IMR-90 (cell line): ENCODE measurements around the gene DCAF6. TPM values are rescaled to one million over a fixed set of nuclear protein-coding genes. Genes with fewer than 3 reads are reported as not detected.

Experiments
- ATAC-seq: fragments of 200-7000 bp; cut with Tn5 transposase; 2 replicates; pipeline ENCODE4 v1.9.1; 2020; ENCODE audit warnings: low read depth, mild to moderate bottlenecking, moderate library complexity
- BruUV-seq: library from RNA; stranded (reverse); fragments of 400-500 nt; replicated peaks from 2 replicates; lab custom pipeline; 2021; lab: Mats Ljungman, UMichigan
- CTCF ChIA-PET: fragments of 300-600 bp; formaldehyde crosslinking; extraction: SDS; loops from one replicate; lab custom pipeline; 2021; ENCODE audit warnings: antibody characterized with exemption; lab: Yijun Ruan, JAX
- POLR2A ChIA-PET: fragments of 300-600 bp; sonication (Branson Sonifier 250); formaldehyde crosslinking; loops from one replicate; lab custom pipeline; 2022; ENCODE audit warnings: antibody characterized with exemption; ENCODE audit not compliant: unreplicated experiment; lab: Charles Lee
- DNase-seq: peaks from one replicate; pipeline ENCODE4 v3.0.0; 2013
- H2AFZ ChIP-seq: replicated peaks from 2 replicates; pipeline ENCODE3; 2013; ENCODE audit warnings: low read length, mild to moderate bottlenecking; ENCODE audit not compliant: poor library complexity
- H2AK5ac ChIP-seq: 2 replicates; pipeline ENCODE4 v1.6.1; 2013; ENCODE audit warnings: low read depth, low read length, inconsistent platforms
- H2AK9ac ChIP-seq: replicated peaks from 2 replicates; pipeline ENCODE3; 2013; ENCODE audit warnings: mild to moderate bottlenecking, low read depth, low read length, moderate library complexity; ENCODE audit not compliant: poor library complexity
- H2BK120ac ChIP-seq: 2 replicates; pipeline ENCODE4 v1.6.1; 2013; ENCODE audit warnings: low read depth, low read length, inconsistent platforms
- H2BK15ac ChIP-seq: 3 replicates; pipeline ENCODE4 v1.6.1; 2013; ENCODE audit warnings: low read depth, low read length, inconsistent platforms
- H2BK20ac ChIP-seq: 2 replicates; pipeline ENCODE4 v1.6.1; 2013; ENCODE audit warnings: low read depth, mild to moderate bottlenecking, inconsistent platforms, low read length, moderate library complexity
- H2BK5ac ChIP-seq: 2 replicates; pipeline ENCODE4 v1.6.1; 2013; ENCODE audit warnings: mild to moderate bottlenecking, low read depth, low read length, inconsistent platforms; ENCODE audit not compliant: poor library complexity, severe bottlenecking
- H3K14ac ChIP-seq: replicated peaks from 2 replicates; pipeline ENCODE4 v1.6.1; 2013; ENCODE audit warnings: low read depth, low read length, inconsistent platforms
- H3K18ac ChIP-seq: 2 replicates; pipeline ENCODE4 v1.6.1; 2013; ENCODE audit warnings: low read depth, low read length, control low read depth
- H3K23ac ChIP-seq: 2 replicates; pipeline ENCODE4 v1.6.1; 2013; ENCODE audit warnings: low read depth, low read length, inconsistent platforms
- H3K27ac ChIP-seq: 2 replicates; pipeline ENCODE4 v1.5.1; 2013; ENCODE audit warnings: mild to moderate bottlenecking, control low read depth, low read length; ENCODE audit not compliant: insufficient read depth
- H3K27me3 ChIP-seq: 2 replicates; pipeline ENCODE4 v1.6.1; 2013; ENCODE audit warnings: low read length; ENCODE audit not compliant: control insufficient read depth, insufficient read depth
- H3K36me3 ChIP-seq: 2 replicates; pipeline ENCODE4 v1.6.1; 2013; ENCODE audit warnings: low read length, mixed read lengths; ENCODE audit not compliant: control insufficient read depth, insufficient read depth
- H3K4ac ChIP-seq: 2 replicates; pipeline ENCODE4 v1.6.1; 2013; ENCODE audit warnings: low read depth, low read length, inconsistent platforms
- H3K4me1 ChIP-seq: 2 replicates; pipeline ENCODE4 v1.6.1; 2013; ENCODE audit warnings: low read length, mixed read lengths; ENCODE audit not compliant: control insufficient read depth, insufficient read depth
- H3K4me2 ChIP-seq: 2 replicates; pipeline ENCODE4 v1.6.1; 2013; ENCODE audit warnings: low read depth, mild to moderate bottlenecking, control low read depth, low read length, moderate library complexity
- H3K4me3 ChIP-seq: 2 replicates; pipeline ENCODE4 v1.5.1; 2013; ENCODE audit warnings: low read depth, mild to moderate bottlenecking, control low read depth, low read length, moderate library complexity; ENCODE audit not compliant: insufficient read depth
- H3K56ac ChIP-seq: 2 replicates; pipeline ENCODE4 v1.6.1; 2013; ENCODE audit warnings: low read length, inconsistent platforms; ENCODE audit not compliant: insufficient read depth; ENCODE audit errors: extremely low read depth
- H3K79me1 ChIP-seq, 2 experiments: 2 replicates each; pipeline ENCODE4 v1.6.1; 2013; ENCODE audit warnings: low read length in 2 of 2, inconsistent platforms in 1 of 2, low read depth in 1 of 2
- H3K9ac ChIP-seq: 2 replicates; pipeline ENCODE4 v1.6.1; 2013; ENCODE audit warnings: low read depth, low read length, control low read depth
- H3K9me1 ChIP-seq: 2 replicates; pipeline ENCODE4 v1.6.1; 2013; ENCODE audit warnings: low read length, inconsistent platforms; ENCODE audit not compliant: insufficient read depth
- H3K9me3 ChIP-seq: 2 replicates; pipeline ENCODE4 v1.6.1; 2013; ENCODE audit warnings: low read length; ENCODE audit not compliant: control insufficient read depth, insufficient read depth
- H4K20me1 ChIP-seq: 2 replicates; pipeline ENCODE4 v1.6.1; 2013; ENCODE audit warnings: low read length, inconsistent platforms; ENCODE audit not compliant: insufficient read depth
- H4K5ac ChIP-seq: 2 replicates; pipeline ENCODE4 v1.6.1; 2013; ENCODE audit warnings: mild to moderate bottlenecking, low read depth, low read length, control low read depth
- H4K8ac ChIP-seq, 2 experiments: 2 replicates each; pipeline ENCODE4 v1.6.1; 2013; ENCODE audit warnings: low read depth in 2 of 2, low read length in 2 of 2, control low read depth in 1 of 2, inconsistent platforms in 1 of 2
- H4K91ac ChIP-seq: 2 replicates; pipeline ENCODE4 v1.6.1; 2013; ENCODE audit warnings: low read depth, low read length, inconsistent platforms; ENCODE audit not compliant: insufficient read depth
- BHLHE40 ChIP-seq: fragments of 150-350 bp; IDR thresholded peaks from 2 replicates; pipeline ENCODE4 v1.6.1; 2016; ENCODE audit warnings: mild to moderate bottlenecking, low read depth, low read length
- MAFK ChIP-seq: IDR thresholded peaks from 2 replicates; pipeline ENCODE4 v1.6.1; 2012; ENCODE audit warnings: low read depth, low read length, improper control_type of control experiment
- MAZ ChIP-seq: IDR thresholded peaks from 2 replicates; pipeline ENCODE4 v1.6.1; 2012; ENCODE audit warnings: low read depth, mild to moderate bottlenecking, low read length, improper control_type of control experiment, moderate library complexity, borderline replicate concordance
- SMC3 ChIP-seq: fragments of 150-350 bp; IDR thresholded peaks from 2 replicates; pipeline ENCODE4 v1.6.1; 2016; ENCODE audit warnings: low read depth, mild to moderate bottlenecking, antibody characterized with exemption, low read length, moderate library complexity
- WGBS, 2 experiments: methylation state at CpG; one replicate each; pipeline versions ENCODE4 v1.1.5 to v1.1.7; 2013; ENCODE audit warnings: missing lambda C conversion rate in 2 of 2; ENCODE audit not compliant: insufficient read length in 1 of 2; ENCODE audit errors: extremely low coverage in 2 of 2; 5-methylcytosine and 5-hydroxymethylcytosine counted together
- dilution Hi-C: fragments of 300-500 bp; cut with HindIII; formaldehyde crosslinking; loops from one replicate; pipeline ENCODE4 v1.14.3; 2018; ENCODE audit warnings: low sequenced_read_pairs; ENCODE audit not compliant: unreplicated experiment
- in situ Hi-C: fragments of 300-500 bp; cut with MboI; formaldehyde crosslinking; loops from 3 replicates; pipeline ENCODE4 v1.14.3; 2019; ENCODE audit warnings: low sequenced_read_pairs, inconsistent platforms, mixed read lengths
- intact Hi-C: fragments of 100-400 bp; cut with micrococcal nuclease; formaldehyde crosslinking; loops from 2 replicates; pipeline ENCODE4 v1.10.0; 2022
- polyA plus RNA-seq, 3 experiments: library from polyadenylated mRNA; depleted of rRNA; stranded (reverse); fragments of >200 nt; gene quantifications; 2 replicates each; pipeline ENCODE4 v1.2.3, GENCODE V29; 2012; ENCODE audit warnings: low replicate concordance in 1 of 3
- total RNA-seq: library from RNA; depleted of rRNA; stranded (reverse); fragments of >200 nt; gene quantifications from 2 replicates; pipeline ENCODE4 v1.2.3, GENCODE V29; 2012

DCAF6 gene
- total and polyA plus RNA-seq, 2 of the 4 experiments (the other 2 are of a cell fraction) = 60.4 to 88.7 TPM

- H2BK20ac ChIP-seq = no peak overlapping the region
- intact Hi-C loops (loop anchor here (10.0 kb wide), 1 partner anchor 49 kb away; no protein-coding TSS in a partner anchor), dilution Hi-C loops (no loop called here), in situ Hi-C loops (no loop called here)
- no peak for ATAC-seq
- H3K4ac ChIP-seq = no peak overlapping the region
- no peak overlapping the region for H2AFZ ChIP-seq
- no peak overlapping the region for H4K5ac ChIP-seq
- no peak overlapping the region for H3K4me3 ChIP-seq
- POLR2A ChIA-PET = no interaction called here
- CTCF ChIA-PET = interaction anchor here (1.0 to 1.2 kb wide), 2 partner anchors 12 to 29 kb away, joined by 3 to 6 read pairs; no protein-coding TSS in a partner anchor
- DNase-seq = no peak
- TF ChIP-seq SMC3 (no peak), MAFK (no peak), MAZ (no peak), BHLHE40 (no peak)
- H3K9me3 ChIP-seq = no peaks in the 10 kb centered on the region
- H4K91ac ChIP-seq = no peak overlapping the region
- no peak overlapping the region for H3K4me2 ChIP-seq
- H3K56ac ChIP-seq = no peak overlapping the region
- H3K9me1 ChIP-seq = no peaks in the 10 kb centered on the region
- no peak overlapping the region for H2AK5ac ChIP-seq
- H3K27me3 ChIP-seq = no peaks in the 10 kb centered on the region
- H3K4me1 ChIP-seq = peaks cover 3% of the 10 kb centered on the region
- H3K79me1 ChIP-seq = peaks cover 7 to 26% of the 10 kb centered on the region in 2 experiments; a peak in 3 of 4 replicates
- no CpG with 5 or more reads among the region's 2 CpGs for WGBS, 2 experiments
- 0 out of 2 replicates have a peak, but pooled peaks cover 2% of the 10 kb centered on the region for H3K36me3 ChIP-seq
- no peak overlapping the region for H3K23ac ChIP-seq
- no peak overlapping the region for H3K14ac ChIP-seq
- H4K8ac ChIP-seq = no peak overlapping the region
- no TSS peak for BruUV-seq
- H4K20me1 ChIP-seq = no peaks in the 10 kb centered on the region; the same call in 1 of the 2 replicates
- H2BK5ac ChIP-seq = no peak overlapping the region
- no peak overlapping the region for H2BK120ac ChIP-seq
- no peak overlapping the region for H3K18ac ChIP-seq
- no peak overlapping the region for H3K27ac ChIP-seq
- H2AK9ac ChIP-seq = no peak overlapping the region
- no peak overlapping the region for H3K9ac ChIP-seq
- H2BK15ac ChIP-seq = no peak overlapping the region
Measured at GRCh38 chr1:168053681-168054080, 117.2 kb downstream of the DCAF6 start.
